HEK293 (cell line): ENCODE measurements around the gene BANF2.

Experiments
- CTCF ChIA-PET: fragments of 350-600 bp; formaldehyde crosslinking; extraction: SDS; loops from one replicate; lab custom pipeline; 2021; ENCODE audit warnings: antibody characterized with exemption; lab: Yijun Ruan, JAX
- POLR2A ChIA-PET: fragments of 300-600 bp; formaldehyde crosslinking; extraction: SDS; loops from one replicate; lab custom pipeline; 2020; ENCODE audit warnings: antibody characterized with exemption, inconsistent platforms; lab: Yijun Ruan, JAX
- H3K27ac ChIP-seq: fragments of 200-500 bp; sonication (Bioruptor generic); 2 replicates; pipeline ENCODE4 v1.5.1; 2014; ENCODE audit warnings: low read depth, low read length, control low read depth, inconsistent platforms; ENCODE audit errors: extremely low read depth
- H3K36me3 ChIP-seq, 2 experiments: fragments of 200-500 bp in 1 of 2; sonication (Bioruptor generic) in 1 of 2; 1 replicate in 1 of 2; 2 replicates in 1 of 2; pipeline ENCODE4 v1.5.1; 2014 to 2017; ENCODE audit warnings: inconsistent platforms in 2 of 2, low read length in 2 of 2; ENCODE audit not compliant: control insufficient read depth in 2 of 2, insufficient read depth in 1 of 2
- H3K4me1 ChIP-seq: fragments of 200-500 bp; sonication (Bioruptor generic); 2 replicates; pipeline ENCODE4 v1.5.1; 2014; ENCODE audit warnings: mild to moderate bottlenecking, low read length, inconsistent platforms; ENCODE audit not compliant: control insufficient read depth, insufficient read depth
- H3K4me3 ChIP-seq: 2 replicates; pipeline ENCODE4 v1.5.1; 2011; ENCODE audit warnings: low read depth, mild to moderate bottlenecking, control low read depth, low read length, moderate library complexity
- H3K9me3 ChIP-seq: fragments of 200-500 bp; sonication (Bioruptor generic); 2 replicates; pipeline ENCODE4 v1.5.1; 2014; ENCODE audit warnings: low read depth, low read length, inconsistent platforms; ENCODE audit not compliant: control insufficient read depth, insufficient read depth
- KLF1 ChIP-seq: fragments of 450-650 bp; formaldehyde crosslinking; IDR thresholded peaks from 2 replicates; pipeline ENCODE4 v1.5.1; 2016; ENCODE audit warnings: missing biosample characterization, missing genetic modification characterization
- KLF8 ChIP-seq: fragments of 450-650 bp; formaldehyde crosslinking; IDR thresholded peaks from 2 replicates; pipeline ENCODE4 v1.5.1; 2016; ENCODE audit warnings: missing biosample characterization, missing genetic modification characterization
- MZF1 ChIP-seq: fragments of 450-650 bp; formaldehyde crosslinking; IDR thresholded peaks from 2 replicates; pipeline ENCODE4 v1.5.1; 2017; ENCODE audit warnings: missing biosample characterization, missing genetic modification characterization, borderline replicate concordance
- TRIM28 ChIP-seq: IDR thresholded peaks from 2 replicates; pipeline ENCODE4 v1.6.1; 2011; ENCODE audit warnings: low read length, control low read depth, borderline replicate concordance
- ZBTB20 ChIP-seq: fragments of 450-650 bp; formaldehyde crosslinking; IDR thresholded peaks from 2 replicates; pipeline ENCODE4 v1.5.1; 2016; ENCODE audit warnings: missing biosample characterization, missing genetic modification characterization
- ZNF18 ChIP-seq: fragments of 450-650 bp; formaldehyde crosslinking; IDR thresholded peaks from 2 replicates; pipeline ENCODE4 v1.5.1; 2016; ENCODE audit warnings: missing biosample characterization, missing genetic modification characterization
- ZNF211 ChIP-seq: fragments of 450-650 bp; formaldehyde crosslinking; IDR thresholded peaks from 2 replicates; pipeline ENCODE4 v1.5.1; 2016; ENCODE audit warnings: low read depth, missing biosample characterization, missing genetic modification characterization
- ZNF248 ChIP-seq: fragments of 450-650 bp; formaldehyde crosslinking; IDR thresholded peaks from 2 replicates; pipeline ENCODE4 v1.5.1; 2017; ENCODE audit warnings: missing biosample characterization, missing genetic modification characterization
- ZNF280C ChIP-seq: fragments of 450-650 bp; formaldehyde crosslinking; IDR thresholded peaks from 2 replicates; pipeline ENCODE4 v1.5.1; 2016; ENCODE audit warnings: missing biosample characterization, missing genetic modification characterization
- ZNF280D ChIP-seq: fragments of 450-650 bp; formaldehyde crosslinking; IDR thresholded peaks from 2 replicates; pipeline ENCODE4 v1.5.1; 2016; ENCODE audit warnings: missing biosample characterization, missing genetic modification characterization
- ZNF311 ChIP-seq: fragments of 450-650 bp; formaldehyde crosslinking; IDR thresholded peaks from 2 replicates; pipeline ENCODE4 v1.5.1; 2017; ENCODE audit warnings: missing biosample characterization, missing genetic modification characterization, borderline replicate concordance
- ZNF324 ChIP-seq: fragments of 450-650 bp; formaldehyde crosslinking; IDR thresholded peaks from 2 replicates; pipeline ENCODE4 v1.5.1; 2016; ENCODE audit warnings: missing biosample characterization, missing genetic modification characterization
- ZNF394 ChIP-seq: fragments of 450-650 bp; formaldehyde crosslinking; IDR thresholded peaks from 2 replicates; pipeline ENCODE4 v1.5.1; 2016; ENCODE audit warnings: missing biosample characterization, missing genetic modification characterization, mild to moderate bottlenecking, moderate library complexity, borderline replicate concordance
- ZNF404 ChIP-seq: fragments of 450-650 bp; formaldehyde crosslinking; IDR thresholded peaks from 2 replicates; pipeline ENCODE4 v1.5.1; 2017; ENCODE audit warnings: missing biosample characterization, missing genetic modification characterization
- ZNF510 ChIP-seq: fragments of 450-650 bp; formaldehyde crosslinking; IDR thresholded peaks from 2 replicates; pipeline ENCODE4 v1.5.1; 2018; ENCODE audit warnings: mild to moderate bottlenecking, missing genetic modification characterization, missing biosample characterization; ENCODE audit not compliant: insufficient replicate concordance
- ZNF530 ChIP-seq: fragments of 450-650 bp; formaldehyde crosslinking; IDR thresholded peaks from 2 replicates; pipeline ENCODE4 v1.5.1; 2016; ENCODE audit warnings: low read depth, missing biosample characterization, missing genetic modification characterization
- ZNF555 ChIP-seq: fragments of 450-650 bp; formaldehyde crosslinking; conservative IDR thresholded peaks from 2 replicates; pipeline ENCODE4 v1.5.1; 2017; ENCODE audit warnings: missing biosample characterization, mild to moderate bottlenecking, missing genetic modification characterization, inconsistent platforms
- ZNF560 ChIP-seq: fragments of 450-650 bp; formaldehyde crosslinking; IDR thresholded peaks from 2 replicates; pipeline ENCODE4 v1.5.1; 2017; ENCODE audit warnings: missing biosample characterization, missing genetic modification characterization, borderline replicate concordance
- ZNF580 ChIP-seq: fragments of 450-650 bp; formaldehyde crosslinking; IDR thresholded peaks from 2 replicates; pipeline ENCODE4 v1.5.1; 2016; ENCODE audit warnings: missing biosample characterization, missing genetic modification characterization
- ZNF621 ChIP-seq: fragments of 450-650 bp; formaldehyde crosslinking; IDR thresholded peaks from 2 replicates; pipeline ENCODE4 v1.5.1; 2017; ENCODE audit warnings: missing biosample characterization, missing genetic modification characterization
- ZNF623 ChIP-seq: fragments of 450-650 bp; formaldehyde crosslinking; IDR thresholded peaks from 2 replicates; pipeline ENCODE4 v1.5.1; 2016; ENCODE audit warnings: missing biosample characterization, missing genetic modification characterization
- ZNF677 ChIP-seq: fragments of 450-650 bp; IDR thresholded peaks from 2 replicates; pipeline ENCODE4 v1.5.0; 2018; ENCODE audit warnings: missing biosample characterization, mild to moderate bottlenecking, missing genetic modification characterization, moderate library complexity
- ZNF791 ChIP-seq: fragments of 450-650 bp; formaldehyde crosslinking; IDR thresholded peaks from 2 replicates; pipeline ENCODE4 v1.5.1; 2016; ENCODE audit warnings: missing biosample characterization, missing genetic modification characterization
- ZSCAN5A ChIP-seq: fragments of 450-650 bp; formaldehyde crosslinking; IDR thresholded peaks from 2 replicates; pipeline ENCODE4 v1.5.1; 2016; ENCODE audit warnings: missing biosample characterization, missing genetic modification characterization

The BANF2 gene

GRCh38 chr20:17683218-17684076 lies 16.3 kb upstream of the BANF2 start:
- CTCF ChIA-PET, result interaction anchor here (0.6 to 1.8 kb wide), 17 partner anchors 8 to 312 kb away, joined by 3 to 10 read pairs (median 4); no protein-coding TSS in a partner anchor
- POLR2A ChIA-PET, result interaction anchor here (0.9 to 2.1 kb wide), 15 partner anchors 8 to 605 kb away, joined by 3 to 16 read pairs (median 4); partner anchors contain the start of genes BANF2, DSTN, MGME1 and SNX5
- H3K4me1 ChIP-seq, result peaks cover 3% of the 10 kb centered on the region; the same call in 1 of the 2 replicates
- H3K9me3 ChIP-seq, result no peaks in the 10 kb centered on the region
- TF ChIP-seq ZNF394 (tag by site-specific recombination), result no peak
- no peak for TF ChIP-seq ZNF404
- TF ChIP-seq ZNF555 (tag by site-specific recombination), result no peak
- TF ChIP-seq ZNF280D (tag by site-specific recombination), result no peak
- no peak for TF ChIP-seq ZNF324 (tag by site-specific recombination)
- no peak for TF ChIP-seq ZNF621 (tag by site-specific recombination)
- no peak for TF ChIP-seq TRIM28
- no peak for TF ChIP-seq ZNF248 (tag by site-specific recombination)
- TF ChIP-seq ZNF211 (tag by site-specific recombination), result no peak
- TF ChIP-seq ZNF623 (tag by site-specific recombination), result no peak
- no peak for TF ChIP-seq ZNF580 (tag by site-specific recombination)
- no peak for TF ChIP-seq ZNF311 (tag by site-specific recombination)
- no peak for TF ChIP-seq ZNF510
- H3K4me3 ChIP-seq, result no peak overlapping the region
- H3K27ac ChIP-seq, result no peak overlapping the region
- peaks cover 0 to 11% of the 10 kb centered on the region in 2 experiments; a peak in 1 of 3 replicates for H3K36me3 ChIP-seq

GRCh38 chr20:17684077-17684888 lies 15.5 kb upstream of the BANF2 start:
- H3K27ac ChIP-seq, result no peak overlapping the region
- peaks cover 0 to 2% of the 10 kb centered on the region in 2 experiments; a peak in 1 of 3 replicates for H3K36me3 ChIP-seq
- POLR2A ChIA-PET, result no interaction called here
- H3K9me3 ChIP-seq, result no peaks in the 10 kb centered on the region
- H3K4me3 ChIP-seq, result no peak overlapping the region
- H3K4me1 ChIP-seq, result peaks cover 3% of the 10 kb centered on the region; the same call in 1 of the 2 replicates
- CTCF ChIA-PET, result no interaction called here
- TF ChIP-seq ZNF324 (tag by site-specific recombination) (no peak), ZNF560 (tag by site-specific recombination) (no peak), ZNF18 (tag by site-specific recombination) (no peak), ZNF530 (tag by site-specific recombination) (no peak), ZBTB20 (tag by site-specific recombination) (no peak), ZNF211 (tag by site-specific recombination) (no peak), KLF8 (tag by site-specific recombination) (no peak), KLF1 (no peak), ZNF677 (tag by site-specific recombination) (no peak), ZSCAN5A (tag by site-specific recombination) (no peak), ZNF280C (tag by site-specific recombination) (no peak), ZNF791 (tag by site-specific recombination) (no peak), MZF1 (no peak)
